Germinal center (tissue), 1 donor: Measurements from ENCODE around the gene KCTD5.

Source experiments
- DNase-seq: peaks from one replicate; pipeline ENCODE4 v3.0.0; 2012; ENCODE audit warnings: mixed read lengths, low spot score

Gene KCTD5

DNA sequence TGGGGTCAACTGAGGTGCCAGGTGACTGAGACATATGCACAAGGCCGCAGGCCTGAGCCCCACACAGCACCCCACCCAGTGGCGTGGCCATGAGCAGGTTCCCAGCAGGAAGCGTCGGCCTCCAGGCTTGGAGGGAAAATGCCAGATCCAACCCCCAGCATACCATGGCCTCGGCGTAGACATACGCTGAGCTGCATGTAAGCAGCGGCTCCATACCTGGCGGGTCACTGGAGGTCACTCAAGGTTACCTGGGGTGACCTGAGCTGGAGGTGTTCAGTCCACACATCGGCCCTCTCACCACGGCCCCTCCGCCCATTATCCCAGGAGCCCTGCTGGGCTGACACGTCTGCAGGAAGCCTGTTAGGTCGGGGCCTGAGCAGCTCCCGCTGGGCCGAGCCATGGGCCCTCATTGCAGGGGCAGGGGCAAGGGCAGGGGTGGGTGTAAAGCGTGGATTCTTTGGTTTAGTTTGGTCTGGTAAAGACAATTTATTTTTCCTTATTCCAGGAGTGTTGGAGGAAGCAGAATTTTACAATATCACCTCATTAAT is 15.2 kb downstream of the KCTD5 start:
- no peak for DNase-seq

DNA sequence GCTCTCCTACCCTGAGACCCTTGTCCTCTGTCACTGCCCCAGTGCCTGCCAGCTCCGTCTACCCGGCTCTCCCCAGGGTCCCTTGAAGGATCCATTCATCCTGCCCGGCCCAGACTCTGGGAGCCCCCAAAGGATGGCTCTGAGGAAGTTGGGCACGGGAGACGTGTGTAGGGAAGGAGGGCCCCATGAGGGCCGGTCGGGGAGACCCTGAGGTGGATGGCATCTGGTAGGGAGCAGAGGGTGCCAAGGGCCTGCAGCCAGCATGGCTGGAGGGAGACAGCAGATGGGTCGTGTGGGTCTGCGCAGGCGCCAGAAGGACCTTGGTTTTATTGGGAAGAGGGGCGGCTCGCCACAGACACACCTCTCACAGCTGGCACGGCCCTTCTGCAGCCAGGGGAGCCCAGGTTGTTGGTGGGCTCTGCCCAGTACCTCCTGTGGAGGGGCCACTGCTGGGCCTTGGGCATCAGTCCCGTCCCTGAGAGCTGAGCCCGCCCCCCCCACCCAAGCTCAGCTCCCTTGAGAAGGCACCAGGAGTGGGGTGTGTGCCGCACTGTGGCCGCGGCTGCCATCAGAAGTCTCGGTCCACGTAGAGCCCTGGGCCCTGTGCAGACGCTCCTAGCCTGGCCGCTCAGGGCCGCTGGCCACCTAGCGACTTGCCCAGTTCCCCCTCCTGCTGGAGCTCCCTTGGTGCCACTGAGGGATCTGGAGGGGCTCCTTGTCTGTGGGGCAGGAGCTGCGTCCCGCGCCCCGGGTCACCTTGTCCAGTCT is 16.0 kb downstream of the KCTD5 start:
- no peak for DNase-seq

DNA sequence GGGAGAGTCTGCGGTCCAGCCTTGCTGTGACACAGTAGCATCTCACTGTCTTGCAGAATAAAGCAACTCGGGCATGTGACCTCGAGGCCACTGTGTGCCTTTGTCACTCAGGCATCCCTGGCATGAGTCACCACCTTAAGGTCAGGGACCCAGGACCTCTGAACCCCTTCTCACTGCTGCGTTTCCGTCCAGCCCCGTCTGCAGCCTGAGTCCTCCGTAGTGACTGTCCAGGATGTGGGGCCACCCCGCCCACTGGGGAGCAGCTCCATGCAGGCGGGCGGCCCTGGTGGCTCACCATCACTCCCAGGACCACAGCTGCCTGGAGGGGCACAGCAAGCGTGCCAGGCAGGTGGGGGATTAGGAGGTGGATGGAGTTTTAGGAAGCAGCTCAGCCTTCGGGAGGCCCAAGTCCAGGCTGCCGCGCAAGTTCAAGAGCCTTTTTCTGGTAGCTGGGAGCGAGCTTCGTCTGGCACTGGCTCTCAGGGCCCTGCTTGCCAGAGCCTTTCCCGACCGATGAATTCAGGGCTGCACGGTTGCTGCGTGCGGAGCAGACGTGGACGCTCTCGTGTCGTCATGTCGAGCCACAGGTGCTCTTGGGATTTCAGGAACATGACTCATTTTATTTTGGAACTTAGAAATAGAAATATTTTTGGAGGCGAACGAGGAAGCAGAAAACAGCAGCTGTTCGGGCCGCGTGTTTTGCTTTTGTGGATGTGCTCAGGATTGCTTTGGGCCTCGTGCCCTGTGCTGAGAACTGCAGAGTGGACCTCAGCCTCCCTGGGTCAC is 16.8 kb downstream of the KCTD5 start:
- no peak for DNase-seq

DNA sequence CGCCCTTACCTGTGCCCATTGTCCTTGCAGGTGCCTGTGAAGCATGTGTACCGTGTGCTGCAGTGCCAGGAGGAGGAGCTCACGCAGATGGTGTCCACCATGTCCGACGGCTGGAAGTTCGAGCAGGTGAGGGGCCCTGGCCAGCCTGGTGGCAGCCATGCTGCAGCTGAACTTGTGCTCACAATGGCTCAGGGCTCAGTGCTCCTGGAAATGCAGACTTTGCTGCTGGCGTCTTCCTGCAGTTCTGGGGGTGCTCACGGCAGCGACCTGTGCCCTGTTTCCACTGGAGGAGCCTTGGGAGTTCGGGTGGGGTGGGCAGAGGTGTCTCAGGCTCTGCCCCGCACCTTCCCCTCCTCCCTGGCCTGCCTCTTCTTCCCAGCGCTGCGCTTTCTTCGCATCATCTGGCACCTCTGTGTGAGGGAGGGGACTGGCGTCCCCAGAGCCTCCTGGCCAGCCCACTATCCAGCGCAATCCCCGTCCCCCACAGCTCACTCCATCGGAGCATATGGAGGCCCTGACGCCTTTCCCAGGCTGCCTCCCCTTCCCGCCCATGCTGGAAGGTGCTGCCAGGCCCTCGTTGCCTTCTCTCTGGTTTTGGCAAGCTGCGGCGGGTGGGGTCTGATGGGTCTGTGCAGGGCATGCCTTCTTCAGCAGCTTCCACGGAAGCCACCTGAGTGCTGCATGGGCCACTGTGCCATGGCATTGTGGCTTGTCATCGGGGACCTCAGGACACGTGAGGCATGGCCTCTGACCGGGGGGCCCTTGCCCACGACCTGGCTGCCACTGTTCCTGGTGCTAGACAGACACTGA is 17.7 kb downstream of the KCTD5 start:
- no peak for DNase-seq

DNA sequence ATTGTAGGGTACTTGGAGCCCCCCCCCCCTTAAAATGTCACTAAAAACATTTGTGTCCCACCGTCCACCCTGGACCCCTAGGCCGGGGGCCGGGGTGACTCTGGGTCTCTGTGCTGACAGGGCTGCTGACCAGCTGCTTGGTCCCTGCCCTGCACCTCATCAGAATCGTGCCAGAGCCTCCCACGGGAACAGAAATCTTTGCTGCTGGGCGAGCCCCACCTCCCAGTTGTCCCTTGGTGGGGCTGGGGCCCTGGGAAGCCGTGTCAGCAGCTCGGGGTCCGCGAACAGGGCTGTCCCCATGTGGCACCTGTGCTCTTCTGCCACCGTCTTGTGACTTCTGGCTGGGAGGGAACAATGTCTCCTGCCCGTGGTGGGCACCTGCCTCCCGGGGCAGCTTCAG is 18.5 kb downstream of the KCTD5 start:
- DNase-seq, result no peak

DNA sequence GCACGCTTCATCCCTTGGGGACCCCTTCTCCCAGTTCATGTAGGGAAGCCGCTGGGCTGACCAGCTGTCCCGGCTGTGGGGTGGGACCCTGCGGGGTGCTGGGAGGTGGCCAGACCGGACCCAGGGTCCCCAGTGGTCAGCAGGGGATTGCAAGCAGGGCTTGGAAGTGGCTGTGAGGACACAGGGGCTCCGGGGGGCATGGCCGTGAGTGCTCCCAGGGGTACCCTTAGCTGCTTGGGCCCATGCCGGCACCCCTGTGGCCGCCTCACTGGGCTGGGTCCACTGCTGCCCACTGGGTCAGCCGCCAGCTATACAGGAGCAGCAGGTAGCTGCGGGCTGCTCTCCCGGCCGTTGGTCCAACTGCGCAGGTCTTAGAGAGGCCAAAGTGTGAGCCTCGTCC is 18.9 kb downstream of the KCTD5 start:
- no peak for DNase-seq

DNA sequence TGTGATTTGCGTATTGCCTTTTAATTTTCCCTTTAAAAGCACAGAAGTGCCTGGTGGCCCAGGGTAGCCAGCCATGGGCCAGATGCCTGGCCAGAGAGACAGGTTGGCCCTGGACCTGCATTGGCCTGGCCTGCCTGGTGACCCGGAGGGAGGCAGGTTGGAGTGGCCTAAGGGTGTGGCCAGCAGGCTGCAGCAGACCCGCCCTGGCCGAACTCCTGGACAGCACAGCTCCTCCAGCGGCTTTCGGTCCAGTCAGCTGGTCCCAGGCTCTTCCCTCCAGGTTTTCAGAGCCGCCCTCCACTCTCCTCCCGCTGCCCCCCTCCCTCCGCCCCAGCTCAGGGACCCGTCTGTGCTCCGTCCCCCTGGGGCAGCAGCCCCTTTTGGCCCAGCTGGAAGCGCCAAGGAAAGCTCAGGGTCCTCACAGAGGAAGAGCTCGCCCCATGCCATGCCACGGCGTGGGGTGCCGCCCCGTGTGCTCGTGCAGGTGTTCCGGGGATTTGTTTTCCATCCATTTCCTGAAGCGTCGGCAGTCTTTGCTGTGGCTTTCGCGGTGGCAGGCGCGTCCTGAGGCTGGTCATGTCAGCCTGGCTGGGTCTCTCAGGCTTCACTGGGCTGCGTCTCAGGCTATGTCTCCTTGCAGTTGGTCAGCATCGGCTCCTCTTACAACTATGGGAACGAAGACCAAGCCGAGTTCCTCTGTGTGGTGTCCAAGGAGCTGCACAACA is 19.6 kb downstream of the KCTD5 start:
- DNase-seq, result no peak

DNA sequence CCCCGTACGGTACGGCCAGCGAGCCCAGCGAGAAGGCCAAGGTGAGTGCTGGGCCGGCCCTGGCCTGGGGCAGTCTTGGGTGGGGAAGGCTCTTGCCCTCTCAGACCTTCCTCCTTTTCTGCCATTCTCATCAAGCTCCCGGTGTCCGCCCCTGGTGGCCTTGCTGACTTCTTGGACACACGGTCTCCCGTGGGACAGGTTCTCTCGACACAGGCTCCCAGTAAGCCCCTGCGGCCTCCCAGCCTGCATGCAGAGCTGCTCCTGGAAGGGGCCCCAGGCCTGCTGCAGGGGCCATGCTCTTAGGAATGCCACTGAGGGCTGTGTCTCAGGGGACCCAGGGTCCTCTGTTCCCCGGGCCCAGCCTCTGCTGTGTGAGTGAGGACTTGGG is 20.1 kb downstream of the KCTD5 start:
- no peak for DNase-seq

DNA sequence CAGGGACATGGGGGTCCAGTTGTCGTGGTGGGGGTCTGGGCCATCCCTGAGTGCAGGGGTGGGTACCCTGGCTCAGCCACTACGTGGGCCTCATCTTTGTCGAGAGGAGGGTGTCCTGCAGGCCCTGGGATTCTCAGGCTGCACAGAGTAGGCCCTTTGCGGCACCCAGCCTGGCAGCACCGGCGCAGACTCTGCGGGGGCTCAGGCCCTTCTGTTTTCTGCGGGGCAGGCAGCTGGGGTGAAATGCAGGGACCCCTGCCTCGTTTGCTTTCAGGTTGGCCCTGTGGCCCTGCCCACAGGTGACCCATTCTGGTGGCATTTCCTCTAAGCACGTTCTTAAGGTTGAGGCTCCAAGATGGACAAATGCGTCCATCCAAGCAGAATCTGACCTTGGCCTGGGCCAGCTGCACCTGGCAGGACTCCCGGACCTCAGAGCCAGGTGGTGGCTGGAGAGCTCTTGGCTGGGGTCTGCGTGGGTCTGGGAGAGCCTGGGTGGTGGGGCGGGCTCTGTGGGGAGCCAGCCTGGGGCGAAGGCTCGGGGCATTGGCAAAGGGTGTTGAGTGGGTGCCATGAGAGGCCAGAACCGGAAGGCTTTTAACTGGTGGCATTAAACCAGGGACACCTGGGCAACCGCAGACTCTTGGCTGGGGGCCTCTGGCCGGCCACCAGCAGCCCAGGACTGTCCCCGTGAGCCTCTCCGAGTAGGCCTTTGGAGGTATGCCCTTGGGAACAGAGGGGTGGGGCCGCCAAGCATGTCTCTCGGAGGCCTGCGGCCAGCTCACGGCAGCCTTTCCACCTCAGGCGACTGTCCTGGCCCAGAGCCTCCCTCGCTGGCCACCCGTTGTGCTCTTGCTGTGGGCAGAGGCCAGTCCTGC is 20.8 kb downstream of the KCTD5 start:
- no peak for DNase-seq

DNA sequence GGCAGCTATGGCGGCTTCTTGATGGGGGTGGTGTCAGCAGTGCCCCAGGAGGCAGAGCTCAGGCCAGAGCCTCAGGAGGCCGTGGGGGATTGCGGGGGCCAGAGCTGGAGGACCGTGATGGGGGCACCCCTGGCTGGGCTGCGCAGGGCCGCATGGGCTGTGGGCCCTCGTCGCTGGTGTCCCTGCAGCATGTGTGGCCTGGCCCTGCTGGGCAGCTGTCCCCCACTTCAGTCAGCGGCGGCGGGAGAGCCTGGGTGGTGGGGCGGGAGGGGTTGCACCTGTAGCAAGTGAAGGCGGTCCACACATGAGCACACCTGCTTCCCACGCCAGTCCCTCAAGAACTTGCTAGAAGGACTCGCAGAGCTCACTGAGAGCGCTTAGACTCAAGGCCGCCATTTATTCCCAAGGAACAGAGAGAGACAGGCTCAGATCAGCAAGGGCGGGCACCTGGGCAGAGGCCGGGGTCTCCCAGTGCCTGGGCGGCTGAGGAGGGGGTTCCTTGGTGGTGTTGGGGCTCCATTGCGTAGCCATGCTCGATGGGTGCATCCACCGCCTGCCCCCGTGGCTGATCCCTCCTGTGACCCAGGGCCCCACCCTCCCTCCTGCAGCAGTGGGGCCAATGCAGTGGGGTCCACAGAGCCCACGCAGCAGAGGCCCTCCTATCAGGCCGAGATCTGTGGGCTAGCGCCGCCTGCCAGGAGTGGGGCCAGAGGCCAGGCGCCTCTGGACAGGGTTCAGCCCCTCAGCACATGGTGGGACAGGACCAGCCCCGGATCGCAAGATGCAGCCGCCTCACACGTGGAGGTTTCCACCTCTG is 22.1 kb downstream of the KCTD5 start:
- no peak for DNase-seq

DNA sequence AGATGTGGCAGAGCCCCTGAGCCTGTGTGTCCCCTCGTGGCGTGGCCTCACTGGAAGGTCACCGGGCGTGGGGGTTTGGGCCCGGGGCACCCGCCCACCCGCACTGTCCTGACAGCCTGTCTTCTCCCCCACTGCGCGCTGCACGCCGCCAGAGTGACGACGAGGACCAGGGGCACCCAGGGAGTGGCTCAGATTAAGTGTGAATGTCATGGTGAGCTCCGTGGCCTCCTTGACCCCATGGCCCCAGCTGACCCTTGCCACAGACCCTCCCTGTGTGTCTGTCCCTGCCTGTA is 22.6 kb downstream of the KCTD5 start:
- DNase-seq, result no peak

DNA sequence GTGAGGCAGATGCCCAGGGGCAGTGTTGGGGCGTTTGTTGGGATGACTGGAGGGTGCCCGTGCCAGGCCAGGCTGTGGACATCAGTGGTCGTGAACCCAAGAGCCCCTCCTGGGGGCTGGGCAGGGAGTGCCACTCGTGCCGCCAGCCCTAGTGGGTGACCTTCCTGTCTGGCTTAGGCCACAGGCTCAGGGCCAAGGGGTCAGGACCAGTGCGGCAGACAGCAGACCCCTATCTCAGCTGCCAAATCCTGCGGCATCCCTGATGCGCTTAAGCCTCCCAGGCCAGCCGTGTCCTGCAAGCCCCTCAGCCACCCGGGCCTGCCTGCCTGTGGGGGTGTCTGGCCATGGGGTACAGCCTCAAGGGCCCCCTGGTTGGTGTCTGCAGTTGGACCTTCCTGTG is 23.0 kb downstream of the KCTD5 start:
- DNase-seq, result no peak

DNA sequence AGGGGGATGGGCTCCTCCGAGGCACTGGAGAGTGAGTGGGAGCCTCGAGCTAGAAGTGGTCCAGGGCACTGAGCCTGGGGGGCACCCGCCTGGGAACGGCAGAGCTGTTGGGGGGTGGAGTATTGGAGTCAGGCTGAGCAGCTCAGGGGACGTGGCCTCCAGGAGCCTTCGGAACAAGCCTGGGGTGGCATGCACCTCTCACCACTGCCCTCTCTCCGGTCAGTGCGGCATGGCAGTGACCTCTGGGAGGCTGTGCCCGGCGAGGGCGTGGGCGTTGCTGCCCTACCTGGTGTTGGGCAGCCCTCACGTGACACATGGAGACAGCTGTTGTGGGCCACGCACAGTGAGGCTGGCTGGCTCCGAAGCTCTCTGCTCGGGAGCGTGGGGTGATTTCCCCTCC is 23.8 kb downstream of the KCTD5 start:
- no peak for DNase-seq

DNA sequence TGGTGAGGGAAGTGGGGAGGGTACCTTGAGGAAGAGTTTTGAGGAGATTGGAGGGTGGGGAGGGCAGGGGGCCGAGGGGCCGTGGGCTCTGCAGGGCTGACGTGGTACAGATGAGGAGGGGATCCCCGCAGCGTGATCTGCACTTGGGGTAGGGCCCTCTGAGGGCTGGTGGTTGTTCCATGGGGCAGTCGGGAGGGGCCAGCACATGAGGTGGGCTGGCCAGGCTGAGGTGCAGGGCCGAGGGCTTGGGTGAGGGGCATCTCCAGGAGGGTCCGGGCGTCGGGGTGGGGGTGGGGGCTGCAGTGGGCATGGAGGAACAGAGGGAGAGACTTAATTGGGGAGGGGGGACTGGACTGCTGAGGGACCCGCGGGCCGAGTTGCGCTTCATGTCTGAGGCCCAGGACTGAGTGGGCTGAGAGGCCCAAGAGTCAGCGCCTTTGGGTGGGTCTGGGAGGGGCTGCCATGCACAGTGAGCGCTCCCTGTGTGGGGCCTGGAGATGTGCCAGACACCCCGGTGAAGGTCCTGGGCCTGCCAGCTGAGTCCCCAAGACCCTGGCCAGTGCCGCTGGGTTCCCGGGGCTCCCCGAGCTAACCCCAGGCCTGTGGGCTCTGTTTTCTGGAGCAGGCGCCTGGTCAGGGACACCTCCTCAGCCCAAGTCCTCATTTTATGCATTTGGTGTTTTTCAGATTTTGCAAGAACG is 24.4 kb downstream of the KCTD5 start:
- no peak for DNase-seq

DNA sequence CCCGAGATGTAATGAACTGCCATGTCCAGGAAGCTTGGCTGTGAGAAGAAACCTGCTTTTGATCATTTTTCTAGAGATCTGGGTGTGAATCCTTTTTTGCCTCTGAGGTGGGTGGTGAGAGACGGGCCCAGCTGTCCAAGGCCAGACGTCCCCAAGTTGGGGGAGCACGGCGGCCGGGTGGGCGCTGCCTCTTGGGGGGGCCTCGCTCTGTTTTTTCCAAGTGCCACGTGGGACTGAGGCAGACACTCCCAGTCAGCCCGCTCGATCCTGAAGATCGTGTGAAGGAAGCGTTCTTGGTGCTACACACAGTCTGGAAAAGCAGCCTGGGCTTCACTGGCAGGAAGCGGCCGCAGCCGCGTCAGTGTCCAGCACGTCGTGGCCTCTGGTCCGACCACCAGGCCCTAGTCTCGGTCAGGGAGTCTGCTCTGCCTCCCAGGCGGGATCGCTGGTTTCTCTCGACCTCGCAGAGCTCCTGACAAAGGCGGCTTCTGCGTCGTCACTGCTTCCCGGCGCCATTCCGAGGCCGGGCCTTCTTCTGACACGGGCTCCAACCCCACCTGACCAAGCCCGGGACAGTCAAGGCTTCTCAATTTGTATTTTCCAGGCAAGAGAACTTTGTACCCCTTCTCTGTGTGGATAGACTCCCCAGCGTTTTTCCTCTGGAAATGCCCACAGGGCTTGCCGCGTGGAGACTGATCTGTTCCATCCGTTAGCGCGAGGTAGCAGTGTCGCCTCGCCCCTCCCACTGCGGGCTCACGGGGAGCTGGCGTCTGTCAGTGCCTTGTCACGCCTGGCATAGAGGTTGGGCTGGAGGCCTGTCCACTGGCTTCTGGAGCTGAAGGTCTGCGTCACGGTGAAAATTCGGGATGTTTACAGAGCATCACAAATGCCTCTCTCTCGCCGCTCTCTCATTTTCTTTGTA is 25.3 kb downstream of the KCTD5 start:
- no peak for DNase-seq

DNA sequence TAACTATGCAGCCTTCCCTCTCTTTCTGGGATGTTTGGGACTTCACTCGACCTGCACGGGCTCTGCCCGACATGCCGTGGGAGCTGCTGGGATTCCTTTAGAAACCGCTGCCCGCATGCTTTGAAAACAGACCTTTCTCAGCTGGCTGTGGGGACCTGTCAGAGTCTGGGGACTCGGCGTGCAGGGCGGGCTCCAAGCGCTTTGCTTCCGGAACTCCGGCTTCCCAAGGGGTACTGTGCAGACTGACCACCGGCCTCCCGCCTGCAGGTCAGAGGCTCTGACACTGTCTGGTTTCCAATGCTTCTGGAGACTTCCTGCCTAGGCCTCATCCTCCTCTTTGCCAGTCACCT is 25.9 kb downstream of the KCTD5 start:
- no peak for DNase-seq

DNA sequence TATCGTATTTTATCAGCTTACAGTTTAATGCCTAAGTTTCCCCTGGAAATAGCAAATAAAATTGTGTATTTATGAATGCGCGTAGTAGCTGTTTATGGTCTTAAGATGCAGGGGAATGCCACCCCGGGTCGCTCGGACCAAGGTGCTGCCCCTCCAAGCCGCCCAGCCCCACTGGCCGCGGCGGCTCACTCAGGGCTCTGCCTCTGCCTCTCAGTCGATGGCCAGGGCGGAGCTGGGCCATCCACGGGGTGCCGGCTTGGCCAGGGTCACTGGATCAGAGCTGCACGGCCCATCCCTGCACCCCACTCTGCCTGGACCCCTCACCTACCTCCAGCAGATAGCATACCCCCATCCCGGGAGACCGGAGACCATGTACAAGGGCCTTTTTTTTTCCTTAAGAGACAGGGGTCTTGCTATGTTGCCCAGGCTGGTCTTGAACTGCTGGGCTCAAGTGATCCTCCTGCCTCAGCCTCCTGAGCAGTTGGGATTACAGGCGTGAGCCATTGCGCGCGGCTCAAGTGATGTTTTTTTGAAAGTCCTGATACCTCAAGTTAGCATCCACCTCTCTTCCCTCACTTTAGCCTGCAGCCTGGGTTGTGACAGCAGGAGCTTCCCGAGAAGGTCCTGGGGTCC is 26.7 kb downstream of the KCTD5 start:
- no peak for DNase-seq

DNA sequence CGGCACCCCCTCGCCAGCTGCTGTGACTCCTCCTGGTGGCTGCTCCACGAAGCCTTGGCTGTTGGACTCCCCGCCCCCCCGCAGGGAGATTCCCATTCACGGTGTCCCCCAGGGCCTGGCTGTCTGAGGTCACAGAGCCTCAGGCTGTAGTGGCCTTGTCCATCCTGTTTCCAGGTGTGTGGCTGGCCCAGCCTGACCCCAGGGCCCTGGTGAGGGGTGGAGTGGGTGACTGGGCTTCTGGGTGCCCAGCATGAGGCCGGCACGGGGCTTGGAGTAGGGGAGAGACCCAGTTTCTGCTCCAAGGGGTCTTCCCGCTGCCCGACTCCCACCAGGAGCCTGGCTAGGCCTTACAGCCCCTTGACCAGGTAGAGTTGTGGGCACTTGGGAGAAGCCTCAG is 27.3 kb downstream of the KCTD5 start:
- no peak for DNase-seq
